Skin epidermis (tissue), 12 donors: Measurements from ENCODE around the gene ASB2.

Experiments
- H3K27ac ChIP-seq, 21 experiments: fragments of 200-600 bp; sonication (generic) in 11 of 21; one replicate each; pipeline ENCODE4 v1.5.0; 2020; ENCODE audit warnings: mild to moderate bottlenecking in 3 of 21, inconsistent platforms in 2 of 21, moderate library complexity in 2 of 21
- H3K4me3 ChIP-seq, 7 experiments: fragments of 200-600 bp; sonication (generic) in 2 of 7; one replicate each; pipeline ENCODE4 v1.5.0; 2020; ENCODE audit warnings: inconsistent platforms in 2 of 7, mild to moderate bottlenecking in 2 of 7, moderate library complexity in 1 of 7

ASB2 gene

DNA sequence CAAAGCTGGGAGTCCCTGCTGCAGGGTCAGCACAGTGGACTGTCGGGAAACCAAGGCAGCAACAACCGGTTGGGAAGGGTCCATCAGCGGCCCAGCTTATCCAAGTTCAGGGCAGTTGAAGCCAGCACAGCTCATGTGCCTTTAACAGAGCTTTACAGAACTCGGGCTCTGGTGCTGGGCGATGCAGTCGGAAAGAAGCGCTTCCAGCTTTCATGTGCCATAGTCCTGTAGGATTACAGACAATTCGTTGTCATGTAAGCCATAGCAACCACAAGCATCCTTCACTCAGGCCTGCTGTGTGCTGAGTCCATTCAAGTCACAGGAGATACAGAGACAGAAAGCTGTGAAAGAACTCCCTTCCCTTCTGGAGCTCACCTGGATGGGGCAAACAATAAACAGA is 52.7 kb downstream of the ASB2 start:
- Histone ChIP-seq H3K4me3 (no peak overlapping the region), H3K27ac (no peak overlapping the region)

DNA sequence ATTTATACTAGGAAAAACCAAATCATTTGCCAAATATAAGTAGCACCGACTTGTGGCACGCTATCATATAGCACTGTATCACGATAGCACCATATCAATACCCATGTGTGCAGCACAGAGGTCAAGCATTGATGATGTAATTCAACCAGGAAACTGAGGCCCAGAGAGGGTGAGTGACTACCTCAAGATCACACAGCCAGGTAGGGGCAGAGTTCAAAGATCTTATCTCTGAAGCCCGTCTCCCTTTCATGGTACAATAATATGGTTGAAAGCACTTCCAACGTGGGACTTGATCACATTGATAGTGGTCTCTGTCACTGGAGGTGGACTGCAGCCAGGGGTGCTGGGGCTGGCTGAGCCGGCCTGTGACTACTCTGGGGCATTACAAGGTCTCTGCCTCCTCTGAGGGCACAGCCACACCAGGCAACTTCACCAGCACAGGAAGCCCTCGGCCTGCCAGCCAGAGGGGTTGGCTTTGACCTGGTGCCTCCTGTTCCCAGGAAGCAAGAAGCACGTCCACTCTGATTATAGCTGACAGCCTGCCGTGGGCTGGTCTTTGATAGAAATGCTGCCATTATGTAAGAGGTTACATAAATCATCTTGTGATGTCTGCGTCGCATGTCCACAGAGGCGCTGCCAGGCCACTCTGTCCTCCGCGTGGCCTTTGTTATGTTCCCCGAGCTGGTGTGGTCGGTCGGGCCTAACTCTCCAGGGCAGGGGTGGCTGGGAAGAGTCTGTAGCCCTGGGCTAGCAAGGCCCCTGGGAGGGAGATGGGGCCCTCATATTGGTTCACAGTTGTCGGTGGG is 55.2 kb downstream of the ASB2 start:
- H3K4me3 ChIP-seq = no peak overlapping the region
- H3K27ac ChIP-seq = no peak overlapping the region

DNA sequence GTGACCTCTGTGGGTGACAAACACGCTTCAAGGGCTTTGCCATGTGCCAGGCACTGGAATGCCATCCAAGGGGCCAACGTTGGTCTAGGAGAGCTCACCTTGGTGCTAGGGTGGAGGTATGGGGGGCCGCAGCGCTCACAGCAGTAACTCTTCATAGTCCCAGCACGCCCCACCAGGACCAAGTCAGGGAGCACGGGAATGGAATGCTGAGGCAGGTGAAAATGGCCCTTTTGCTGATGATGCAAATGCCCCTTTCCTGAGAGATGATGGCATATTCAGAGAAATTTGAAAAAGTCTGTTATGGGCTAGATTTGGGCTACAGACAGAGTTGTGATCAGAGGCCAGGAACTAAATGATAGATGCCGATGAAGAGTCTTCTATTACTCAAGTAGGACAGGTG is 59.2 kb downstream of the ASB2 start:
- H3K27ac ChIP-seq = no peak overlapping the region

DNA sequence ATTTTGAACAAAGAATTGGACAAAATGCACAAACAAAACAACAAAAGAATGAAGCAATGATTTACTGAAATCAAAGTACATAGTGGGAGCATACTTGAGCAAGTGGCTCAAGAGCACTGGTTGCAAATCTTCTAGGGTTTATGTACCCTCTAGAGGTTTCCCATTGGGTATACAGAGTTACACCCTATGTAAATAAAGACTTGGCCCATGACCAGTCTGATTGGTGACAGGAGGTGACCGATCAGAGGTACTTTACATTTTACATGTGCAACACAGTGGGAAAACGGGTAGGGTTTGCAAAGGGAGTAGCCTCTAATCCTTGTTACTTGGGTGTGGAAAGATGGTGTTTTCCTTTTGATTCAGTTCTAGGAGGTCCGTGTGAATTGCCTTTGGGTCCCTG is 59.9 kb downstream of the ASB2 start:
- no peak overlapping the region for H3K4me3 ChIP-seq
- no peak overlapping the region for H3K27ac ChIP-seq

More for the DNA sequence above, 59.2 kb downstream of the ASB2 start:
- H3K4me3 ChIP-seq = no peak overlapping the region

DNA sequence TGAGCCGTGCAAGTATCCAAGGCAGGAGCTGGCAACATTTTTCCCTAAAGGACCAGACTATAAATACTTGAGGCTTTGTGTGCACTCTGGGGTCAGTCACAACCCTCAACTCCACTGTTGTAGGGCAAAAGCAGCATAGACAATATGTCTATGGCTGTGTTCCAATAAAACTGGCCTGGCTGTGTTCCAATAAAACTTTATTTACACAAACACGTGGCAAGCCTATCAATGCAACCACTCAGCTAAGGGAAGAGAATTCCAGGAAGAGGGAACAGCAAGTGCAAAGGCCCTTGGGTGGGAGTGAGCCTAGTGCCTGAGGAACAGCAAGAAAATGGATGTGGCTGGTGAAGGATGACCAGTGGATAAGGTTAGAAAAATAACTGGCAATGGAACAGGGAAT is 60.6 kb downstream of the ASB2 start:
- H3K4me3 ChIP-seq = no peak overlapping the region
- no peak overlapping the region for H3K27ac ChIP-seq

DNA sequence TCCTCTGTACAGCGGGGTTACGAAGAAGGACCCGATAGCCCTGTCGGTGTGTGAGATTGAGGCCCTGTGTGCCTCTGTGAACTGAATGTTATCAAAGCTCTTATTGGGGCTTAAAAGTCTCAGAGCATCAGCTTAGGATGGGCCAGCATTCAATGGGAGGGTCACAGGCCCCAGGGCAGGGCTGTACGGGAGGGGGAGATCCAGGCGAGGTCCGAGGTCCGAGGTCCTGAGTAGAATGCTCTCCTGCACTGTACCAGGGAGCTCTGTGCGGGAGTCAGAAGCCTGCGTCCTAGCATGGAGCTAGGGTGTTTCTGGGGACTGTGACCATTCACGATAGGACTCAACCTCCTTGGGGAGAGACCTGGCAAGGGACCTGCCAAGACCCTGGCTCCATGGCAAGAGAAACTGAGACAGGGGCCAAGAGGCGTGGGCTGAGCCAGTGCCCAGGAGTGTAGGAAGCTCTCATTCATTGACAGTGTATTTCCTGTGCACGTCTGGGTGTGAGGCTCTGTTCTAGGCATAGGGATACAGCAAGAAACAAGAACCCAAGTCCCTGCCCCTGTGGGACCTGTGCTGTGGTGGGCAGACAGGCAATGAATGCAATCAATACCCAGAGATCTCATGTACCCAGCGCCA is 61.2 kb downstream of the ASB2 start:
- Histone ChIP-seq H3K27ac (no peak overlapping the region), H3K4me3 (no peak overlapping the region)

DNA sequence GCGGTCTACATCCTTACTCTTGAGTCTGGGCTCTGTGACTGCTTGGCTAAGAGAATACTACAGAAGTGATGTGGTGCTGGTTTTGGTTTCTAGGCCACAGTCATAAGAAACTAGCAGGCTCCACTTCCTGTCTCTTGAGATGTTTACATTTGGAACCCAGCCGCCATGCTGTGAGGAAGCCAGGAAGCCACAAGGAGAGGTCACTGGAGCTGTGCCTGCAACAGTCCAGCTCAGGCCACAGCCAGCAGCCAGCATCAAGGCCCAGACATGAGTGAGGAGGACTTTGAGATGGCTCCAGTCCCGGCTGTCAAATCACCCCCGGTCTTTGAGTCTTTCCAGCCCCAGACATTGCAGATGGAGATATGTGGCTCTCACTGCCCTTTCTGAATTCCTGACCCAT is 62.1 kb downstream of the ASB2 start:
- Histone ChIP-seq H3K4me3 (no peak overlapping the region), H3K27ac (no peak overlapping the region)

DNA sequence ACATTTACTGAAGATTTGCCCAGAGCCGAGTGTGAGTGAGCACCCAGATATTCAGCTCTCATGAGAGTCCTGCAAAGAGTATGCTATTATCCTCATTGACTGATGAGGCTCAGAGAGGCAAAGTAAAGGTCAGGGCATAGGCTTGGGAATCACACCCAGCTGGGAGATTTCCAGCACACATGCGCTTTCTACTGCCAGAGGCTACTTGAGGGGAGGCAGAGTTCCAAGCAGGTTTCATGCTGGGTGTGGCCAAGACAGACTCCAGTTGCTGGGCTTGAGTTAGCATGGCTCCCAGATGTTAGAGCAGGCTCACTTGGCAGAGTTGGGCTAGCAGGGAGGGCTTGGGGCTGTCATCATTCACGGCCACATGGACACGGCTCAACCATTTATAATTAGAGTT is 63.6 kb downstream of the ASB2 start:
- H3K27ac ChIP-seq = no peak overlapping the region
- H3K4me3 ChIP-seq = no peak overlapping the region

DNA sequence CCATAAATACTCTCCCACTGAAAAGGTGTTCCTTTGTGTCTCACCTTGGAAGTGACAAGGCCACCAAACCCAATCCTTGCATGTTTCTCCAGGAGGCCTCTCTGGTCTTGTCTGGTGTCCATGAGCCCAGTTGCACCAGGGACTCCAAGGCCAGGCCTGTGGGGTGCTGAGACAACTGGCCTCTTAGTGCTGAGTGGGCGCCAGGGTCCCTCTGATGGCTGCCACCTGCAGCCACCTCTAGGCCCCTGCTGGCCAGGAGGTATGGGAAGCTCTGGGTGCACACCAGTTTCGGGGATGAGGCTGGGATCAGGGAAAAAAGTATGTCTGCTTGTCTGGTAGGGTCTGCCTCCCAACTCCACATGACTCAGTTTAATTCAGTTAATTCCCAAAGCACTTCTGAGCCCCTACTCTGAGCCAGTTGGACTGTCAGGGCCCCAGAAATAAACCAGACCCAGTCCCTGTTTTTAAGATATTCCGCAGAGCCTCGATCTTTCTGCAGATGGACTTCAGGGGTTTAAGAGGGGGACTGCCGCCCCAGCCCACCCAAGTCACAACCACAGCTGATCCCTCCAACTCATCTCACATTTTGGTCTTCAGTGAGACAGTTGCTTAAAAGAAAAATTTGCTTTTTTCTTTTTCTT is 64.3 kb downstream of the ASB2 start:
- Histone ChIP-seq H3K4me3 (no peak overlapping the region), H3K27ac (no peak overlapping the region)

DNA sequence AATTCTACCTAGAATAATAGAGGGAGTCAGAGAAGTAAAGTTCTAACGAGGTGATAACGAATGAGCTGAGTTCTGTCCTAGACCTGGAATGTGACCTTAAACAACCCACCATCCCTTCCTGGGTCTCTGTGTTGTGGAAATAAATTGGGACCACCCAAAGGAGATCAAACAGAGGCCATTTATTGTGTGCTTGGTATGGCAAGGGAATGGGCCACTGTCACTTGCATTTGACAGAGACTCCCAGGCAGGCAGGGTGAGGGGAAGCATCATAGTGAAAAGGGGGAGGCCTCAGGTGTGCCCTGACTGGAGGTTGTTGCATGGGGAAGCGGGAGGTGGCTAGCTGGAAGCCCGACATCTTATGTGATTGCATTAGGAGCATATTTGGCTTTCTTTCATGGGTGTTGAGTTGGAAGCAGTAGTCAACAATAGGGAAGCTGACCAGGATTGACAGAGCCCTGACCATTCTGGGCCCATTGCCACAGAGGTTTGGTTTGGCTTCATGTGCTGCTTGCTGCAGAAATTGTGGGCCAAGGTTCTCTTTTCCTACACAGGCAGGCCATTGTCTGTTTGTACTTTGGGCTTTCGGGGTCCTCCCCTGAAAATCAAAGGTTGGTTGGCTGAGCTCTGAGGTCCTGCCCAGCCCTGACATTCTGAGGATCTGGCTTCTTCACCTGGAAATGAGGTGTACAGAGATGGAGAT is 66.8 kb downstream of the ASB2 start:
- H3K4me3 ChIP-seq = no peak overlapping the region
- no peak overlapping the region for H3K27ac ChIP-seq

DNA sequence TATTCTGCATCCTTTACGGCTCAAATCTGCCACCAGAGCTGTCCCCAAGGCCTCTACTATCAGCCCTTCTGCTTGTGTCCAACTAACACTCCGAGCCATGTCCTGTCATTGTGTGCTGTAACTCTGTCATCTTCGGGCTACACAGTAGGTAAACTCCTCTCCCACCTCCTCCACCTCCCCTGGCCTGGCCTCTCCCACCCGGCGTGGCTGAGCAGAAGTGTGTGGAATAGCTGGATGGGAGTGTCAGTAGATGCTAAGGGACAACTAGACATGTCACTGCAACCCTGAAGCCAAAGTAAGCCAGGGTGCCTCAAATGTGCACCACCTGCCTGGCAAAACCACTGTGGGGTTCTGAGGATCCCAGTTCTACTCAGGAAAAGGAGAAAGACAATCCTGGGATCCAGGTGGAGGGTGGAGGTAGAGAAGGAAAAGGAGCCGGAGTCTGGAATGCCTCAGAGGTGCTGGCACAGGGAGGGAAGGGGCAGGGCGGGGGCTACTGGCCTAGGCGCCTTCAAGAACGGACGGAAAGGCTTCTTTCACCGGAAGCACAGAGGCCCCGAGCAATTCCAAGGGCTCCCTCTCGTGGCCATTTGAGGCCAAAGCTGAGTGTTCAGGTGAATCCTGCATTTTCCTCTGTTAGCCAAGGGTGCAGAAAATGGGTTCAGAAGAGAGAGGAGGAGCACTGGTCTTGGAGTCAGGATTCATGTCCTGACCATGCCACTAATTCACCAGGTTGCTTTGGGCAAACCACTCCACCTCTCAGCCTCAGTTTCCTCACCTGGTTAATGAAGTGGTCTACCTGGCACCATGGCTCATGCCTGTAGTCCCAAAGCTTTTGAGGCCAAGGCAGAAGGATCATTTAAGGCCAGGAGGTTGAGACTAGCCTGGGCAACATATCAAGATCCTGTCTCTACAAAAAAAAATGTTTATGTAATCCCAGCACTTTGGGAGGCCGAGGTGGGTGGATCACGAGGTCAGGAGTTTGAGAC is 69.7 kb downstream of the ASB2 start:
- no peak overlapping the region for H3K4me3 ChIP-seq
- no peak overlapping the region for H3K27ac ChIP-seq

DNA sequence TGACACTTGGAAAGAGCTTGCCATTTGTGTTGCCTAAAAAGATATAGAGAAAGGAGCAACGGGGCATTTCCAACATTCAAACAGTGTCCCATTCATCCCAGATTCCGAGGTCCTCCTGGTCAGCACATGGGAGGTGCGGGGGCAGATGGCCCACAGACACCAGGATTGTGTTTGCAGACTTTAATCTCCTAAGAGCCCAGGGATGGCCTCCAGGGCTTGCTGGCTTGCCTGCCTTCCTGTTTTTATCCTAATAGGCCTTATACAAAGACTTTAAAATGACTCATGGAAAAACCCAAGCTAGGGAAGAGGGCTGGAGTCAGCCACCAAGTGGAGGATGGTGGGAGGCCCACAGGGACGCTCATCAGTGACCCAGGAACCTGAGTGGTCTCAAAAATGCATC is 70.7 kb downstream of the ASB2 start:
- no peak overlapping the region for H3K27ac ChIP-seq
- no peak overlapping the region for H3K4me3 ChIP-seq

DNA sequence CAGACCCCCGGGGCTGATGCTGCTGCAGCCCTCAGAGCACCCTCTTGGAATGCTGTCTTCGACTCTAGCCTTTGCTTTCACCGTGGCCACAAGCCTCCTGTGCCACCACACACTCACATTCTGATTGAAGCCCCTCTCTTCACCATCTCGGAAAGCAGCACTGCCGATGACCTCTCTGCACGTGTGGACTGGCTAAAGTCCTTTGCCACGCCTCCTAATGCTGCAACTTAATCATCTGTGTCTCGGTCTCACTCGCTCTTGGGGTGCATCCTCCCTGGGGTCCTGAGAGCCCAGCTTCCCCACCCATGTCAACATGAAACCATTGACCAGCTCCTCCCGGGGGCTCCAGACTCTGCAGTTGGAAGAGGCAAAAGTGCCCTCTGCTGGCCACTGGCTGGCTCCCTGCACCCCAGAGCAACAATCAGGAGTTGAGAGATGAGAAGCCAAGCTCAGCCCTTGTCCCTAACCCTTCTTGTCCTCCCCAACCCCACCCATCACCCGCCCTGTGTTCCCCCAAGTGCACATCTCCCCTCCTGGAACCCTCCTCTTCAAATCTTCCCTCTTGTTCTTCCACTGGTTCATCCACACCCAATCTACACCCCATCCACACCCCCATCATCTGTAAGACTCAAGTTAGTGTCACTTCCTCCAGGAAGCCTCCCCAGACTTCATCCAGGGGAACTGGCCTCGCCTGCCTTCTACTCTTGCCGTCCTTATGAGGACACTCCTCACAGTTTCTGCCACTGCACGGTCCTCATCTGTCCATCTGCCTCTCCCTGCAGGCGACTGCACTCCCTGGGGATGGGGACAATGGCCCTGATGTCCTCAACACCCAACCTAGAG is 72.8 kb downstream of the ASB2 start:
- Histone ChIP-seq H3K27ac (no peak overlapping the region), H3K4me3 (no peak overlapping the region)

DNA sequence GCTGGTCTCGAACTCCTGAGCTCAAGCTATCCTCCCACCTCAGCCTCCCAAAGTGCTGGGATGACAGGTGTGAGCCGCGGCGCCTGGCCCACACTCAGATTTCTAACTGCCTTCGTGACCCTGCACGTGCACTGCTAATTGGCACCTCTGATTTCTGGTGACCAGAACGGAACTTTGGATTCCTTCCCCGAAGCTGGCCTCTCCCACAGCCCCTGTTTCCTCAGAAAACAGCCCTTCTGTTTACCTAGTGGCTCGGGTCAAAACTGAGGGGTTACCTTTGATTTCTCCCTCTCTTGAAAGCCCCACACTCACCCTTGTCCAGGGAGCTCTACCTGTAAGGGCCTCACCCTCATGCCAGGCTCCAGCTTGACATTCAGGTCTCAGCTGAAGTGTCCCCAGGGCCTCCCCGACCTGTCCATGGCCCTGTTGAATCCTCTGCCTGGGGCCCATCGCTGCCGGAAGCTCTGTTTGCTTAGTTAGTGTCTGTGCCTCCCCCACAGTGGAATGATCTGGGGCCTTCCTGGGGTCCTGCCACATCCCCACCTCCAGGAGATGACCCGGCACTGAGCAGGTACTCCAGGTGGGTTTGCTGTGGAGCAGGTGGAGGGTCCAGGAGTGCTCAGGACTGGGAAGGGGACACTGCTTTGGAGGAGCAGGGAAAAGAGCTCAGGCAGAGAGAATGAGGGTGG is 73.6 kb downstream of the ASB2 start:
- H3K27ac ChIP-seq = no peak overlapping the region
- H3K4me3 ChIP-seq = no peak overlapping the region

DNA sequence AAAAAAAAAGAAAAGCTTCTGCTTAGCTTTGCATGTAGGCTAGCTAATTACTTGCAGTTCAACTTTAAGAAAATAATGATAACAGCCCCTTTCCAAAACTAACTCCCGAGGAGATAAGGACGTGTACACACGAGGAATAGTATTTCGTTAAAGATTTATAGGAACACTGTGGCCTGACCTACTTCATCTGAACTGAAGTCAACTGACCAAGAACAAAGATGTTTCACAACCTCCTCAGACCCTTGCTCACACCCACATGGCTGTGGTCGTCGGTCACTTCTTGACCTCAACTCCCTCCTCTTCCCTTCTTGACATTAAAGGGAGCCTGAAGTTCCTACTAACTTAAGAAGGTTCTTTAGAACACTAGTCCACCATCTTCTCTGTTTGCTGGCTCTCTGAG is 74.6 kb downstream of the ASB2 start:
- H3K27ac ChIP-seq = no peak overlapping the region
- no peak overlapping the region for H3K4me3 ChIP-seq

DNA sequence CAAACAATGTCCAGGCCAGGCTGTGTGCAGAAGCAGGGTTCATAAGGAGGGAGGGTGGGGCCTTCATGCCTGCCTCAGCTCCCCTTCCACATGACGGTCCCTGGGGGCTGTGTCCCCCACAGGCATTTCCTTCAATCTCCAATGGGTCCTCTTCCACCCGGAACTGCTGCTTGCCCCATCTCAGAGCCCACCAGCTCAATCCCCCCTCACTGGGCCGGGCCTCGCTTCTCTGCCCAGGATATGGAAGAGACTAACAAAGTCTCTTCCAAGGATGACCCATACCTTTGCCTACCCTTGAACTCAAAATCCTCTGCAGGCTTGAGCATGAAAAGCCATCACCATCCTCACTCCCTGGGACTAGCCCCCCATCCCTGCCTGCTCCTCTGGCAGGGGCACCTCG is 77.6 kb downstream of the ASB2 start:
- Histone ChIP-seq H3K4me3 (no peak overlapping the region), H3K27ac (no peak overlapping the region)

DNA sequence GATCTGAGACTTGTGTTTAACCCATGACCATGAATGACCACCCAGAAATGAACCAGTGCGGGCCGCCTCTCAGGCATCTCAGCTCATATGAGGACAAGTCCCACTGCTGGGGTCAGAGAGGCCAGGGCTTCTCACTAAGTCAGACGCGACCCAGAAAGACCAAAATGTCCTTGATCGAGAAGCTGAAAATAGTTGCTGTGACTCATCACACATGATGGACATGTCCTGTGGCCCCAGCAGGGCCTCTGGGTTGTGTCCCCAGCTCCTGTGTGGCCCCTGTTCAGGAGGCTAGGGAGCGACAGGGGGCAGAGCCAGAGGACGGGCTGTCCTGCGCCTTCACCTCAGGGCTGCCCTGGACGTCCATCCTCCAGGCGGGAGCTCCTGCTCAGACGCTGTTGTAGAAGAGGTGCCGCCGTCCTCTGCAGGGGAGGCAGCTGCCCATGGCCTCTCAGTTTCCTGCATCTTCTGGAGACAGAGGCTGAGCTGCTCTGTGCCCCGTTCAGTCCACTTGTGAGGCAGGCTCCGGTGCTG is 78.2 kb downstream of the ASB2 start:
- Histone ChIP-seq H3K4me3 (no peak overlapping the region), H3K27ac (no peak overlapping the region)

DNA sequence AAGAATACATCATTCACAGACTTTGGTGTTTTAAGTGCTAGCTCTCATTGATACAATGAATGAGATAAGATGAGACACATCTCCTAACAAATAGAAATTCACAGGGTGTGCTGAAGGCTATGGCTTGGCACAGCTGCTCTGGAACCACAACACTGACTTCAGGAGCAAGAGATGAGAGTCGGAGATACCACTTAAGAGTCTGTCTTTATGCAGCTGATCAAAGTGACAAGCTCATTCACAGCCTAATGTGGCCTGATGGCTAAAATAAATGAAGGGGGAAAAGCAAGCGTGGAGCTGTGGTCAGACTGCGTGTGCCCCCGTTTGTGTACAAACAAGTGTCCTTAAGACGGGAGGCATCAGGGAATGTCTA is 78.9 kb downstream of the ASB2 start:
- H3K27ac ChIP-seq = no peak overlapping the region
- no peak overlapping the region for H3K4me3 ChIP-seq
